Amniotic epithelial cell (primary cell): ENCODE data around the gene KCNJ10.

Experiments used
- DNase-seq: peaks from one replicate; pipeline ENCODE4 v3.0.0-alpha.2; 2010; ENCODE audit warnings: low read depth

KCNJ10 gene

DNA sequence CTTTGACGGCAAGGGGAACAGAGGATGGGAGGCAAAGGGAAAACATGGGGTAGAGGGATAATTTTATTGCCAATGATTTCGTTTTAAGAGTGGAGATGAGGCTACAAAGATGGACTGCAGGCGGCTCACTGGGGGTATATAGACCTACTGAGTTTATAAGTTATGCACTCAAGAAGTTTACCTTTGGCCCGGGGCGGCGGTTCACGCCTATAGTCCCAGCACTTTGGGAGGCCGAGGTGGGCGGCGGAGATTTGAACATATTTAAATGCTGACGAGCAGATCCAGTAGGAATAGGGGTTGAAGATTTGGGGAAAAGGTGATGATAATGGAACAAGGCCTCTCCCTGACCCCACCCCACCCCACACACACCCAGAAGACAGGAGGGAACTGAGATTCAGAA, 107.8 kb downstream of the KCNJ10 start:
- no peak for DNase-seq

DNA sequence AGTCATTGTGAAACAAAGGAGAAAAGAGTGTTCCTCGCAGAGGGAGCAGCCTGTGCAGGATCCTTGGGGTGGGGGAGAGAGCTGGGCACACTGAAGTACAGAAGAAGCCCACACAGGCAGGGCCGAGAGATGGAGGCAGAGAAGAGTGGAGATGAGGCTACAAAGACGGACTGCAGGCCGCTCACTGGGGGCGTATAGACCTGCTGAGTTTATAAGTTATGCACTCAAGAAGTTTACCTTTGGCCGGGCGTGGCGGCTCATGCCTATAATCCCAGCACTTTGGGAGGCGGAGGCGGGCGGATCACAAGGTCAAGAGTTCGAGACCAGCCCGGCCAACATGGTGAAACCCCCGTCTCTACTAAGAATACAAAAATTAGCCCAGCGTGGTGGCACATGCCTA, 108.3 kb downstream of the KCNJ10 start:
- no peak for DNase-seq

DNA sequence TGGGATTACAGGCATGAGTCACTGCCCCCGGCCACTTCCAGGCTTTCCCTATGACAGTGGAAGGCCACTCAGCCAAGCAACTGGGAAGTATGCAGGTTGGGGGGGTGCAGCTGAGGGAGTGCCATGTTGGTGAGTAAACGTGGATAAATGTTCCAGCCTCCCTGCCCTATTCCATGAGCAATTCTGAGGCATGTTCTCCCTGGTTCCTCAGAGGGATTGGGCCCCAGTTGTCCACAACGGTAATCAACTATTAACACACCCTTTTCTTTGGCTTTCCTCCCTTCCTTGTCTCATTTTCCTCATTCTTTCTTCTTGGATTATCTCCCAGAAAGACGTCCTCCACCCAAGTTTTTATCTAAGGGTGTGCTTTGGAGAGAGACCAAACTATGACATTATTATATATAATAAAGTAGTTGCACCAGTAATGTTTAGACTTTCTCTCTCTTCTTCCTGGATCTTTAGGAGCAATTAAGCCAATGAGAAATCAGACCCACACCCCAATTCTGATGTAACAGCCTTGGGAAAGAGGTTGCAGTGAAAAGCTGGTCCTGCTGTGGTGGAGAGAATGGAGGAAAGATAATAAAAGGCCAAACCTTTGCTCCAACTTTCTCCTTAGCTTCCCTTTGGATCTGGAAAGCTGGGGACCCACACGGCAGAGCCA, 109.1 kb downstream of the KCNJ10 start:
- peak; percentile 91 for DNase-seq

DNA sequence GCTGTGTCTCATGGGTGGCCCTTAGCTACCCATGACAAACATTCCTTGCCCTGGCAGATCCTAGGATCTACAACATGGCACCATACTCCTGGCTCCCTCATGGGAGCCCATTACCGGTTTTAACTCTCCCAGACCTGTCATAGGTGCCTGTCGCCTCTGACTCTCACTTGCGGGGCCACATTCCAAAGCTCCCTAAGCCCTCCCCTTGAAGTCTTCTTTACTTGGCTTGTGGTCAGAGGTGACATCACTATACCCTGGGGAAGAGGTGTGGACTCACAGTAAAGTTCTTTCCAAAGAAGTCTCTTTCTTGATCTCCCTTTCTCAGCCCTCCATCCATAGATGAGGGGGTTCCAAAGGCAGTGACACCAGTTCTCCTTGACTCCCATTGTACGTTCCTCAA, 110.5 kb downstream of the KCNJ10 start:
- DNase-seq = no peak

GRCh38 chr1:159958719-159959380, 111.1 kb downstream of the KCNJ10 start:
- DNase-seq = no peak

DNA sequence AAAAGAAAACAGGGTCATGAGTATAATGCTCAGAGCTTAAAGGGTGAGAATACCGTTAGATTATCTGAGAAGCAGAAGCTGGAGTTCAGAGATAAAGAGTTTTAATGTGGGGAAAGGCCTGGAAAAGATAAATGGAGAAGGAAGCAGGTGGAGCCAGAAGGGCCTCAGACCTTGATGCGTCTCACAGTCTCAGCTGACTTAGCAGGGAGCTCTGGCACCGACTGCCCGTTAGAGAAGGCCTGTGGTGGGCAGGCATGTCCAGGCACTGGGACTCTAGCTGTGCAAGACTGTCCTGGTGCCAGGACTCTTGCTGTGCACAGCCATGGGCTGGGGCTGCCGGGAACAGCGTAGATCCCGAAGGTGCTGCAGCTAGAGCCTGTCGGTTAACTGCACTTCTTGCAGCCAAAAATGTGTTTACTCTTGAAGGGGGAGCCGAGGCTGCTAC, 112.1 kb downstream of the KCNJ10 start:
- DNase-seq = no peak

DNA sequence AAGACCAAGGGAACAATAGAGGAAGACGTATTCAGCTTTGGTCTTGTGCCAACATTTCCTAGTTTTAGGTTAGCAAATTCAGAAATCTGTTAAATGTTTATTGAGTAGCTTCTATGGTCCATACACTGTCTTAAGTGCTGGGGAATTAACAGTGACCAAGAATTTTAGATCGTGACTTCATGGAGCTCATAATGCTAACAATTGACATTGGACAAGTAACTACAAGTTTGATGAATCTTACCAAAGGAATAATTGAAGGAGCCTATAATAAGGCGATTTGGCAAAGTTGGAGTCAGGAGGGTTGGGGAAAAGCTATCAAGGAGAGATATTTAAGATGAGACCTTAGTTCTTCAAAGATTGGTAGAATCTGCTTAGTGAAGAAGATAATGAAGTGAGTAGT, 114.5 kb downstream of the KCNJ10 start:
- DNase-seq = no peak

- peak; percentile 48 for DNase-seq
These were observed 116.1 kb downstream of the KCNJ10 start, which contains the start of gene SLAMF9 for GRCh38 chr1:159953536-159954515. SLAMF9 (minus strand) TSS chr1:159954237; CDS start chr1:159954137, 100 bp downstream.

GRCh38 chr1:159952932-159953331, 117.0 kb downstream of the KCNJ10 start:
- no peak for DNase-seq

DNA sequence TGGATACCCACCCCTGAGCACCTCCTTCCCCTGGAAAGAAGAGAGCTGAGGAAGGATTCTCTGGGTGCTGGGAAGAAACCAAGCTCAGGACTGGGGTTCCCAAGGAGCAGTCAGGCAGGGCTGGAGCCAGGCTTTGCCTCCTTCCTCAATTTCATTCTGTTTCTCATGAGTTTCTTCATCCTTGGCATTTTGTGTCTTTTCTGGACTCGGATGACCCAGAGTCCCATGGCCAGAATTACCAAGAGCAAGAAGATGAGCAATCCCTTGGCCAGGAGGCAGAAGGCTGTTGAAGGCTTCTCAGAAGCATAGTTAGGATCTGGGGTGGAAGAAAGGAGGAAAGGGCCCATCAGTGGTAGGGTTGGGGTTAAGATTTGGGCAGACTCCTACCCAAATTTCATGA, 118.4 kb downstream of the KCNJ10 start:
- DNase-seq = no peak

GRCh38 chr1:159951016-159951415, 118.9 kb downstream of the KCNJ10 start:
- DNase-seq = no peak

- no peak for DNase-seq
These were observed 120.0 kb downstream of the KCNJ10 start for GRCh38 chr1:159949981-159950381.

GRCh38 chr1:159949123-159949522, 120.8 kb downstream of the KCNJ10 start:
- no peak for DNase-seq
